ENCODE data around the gene UFSP1.

- TF ChIP-seq, protein P1, sequence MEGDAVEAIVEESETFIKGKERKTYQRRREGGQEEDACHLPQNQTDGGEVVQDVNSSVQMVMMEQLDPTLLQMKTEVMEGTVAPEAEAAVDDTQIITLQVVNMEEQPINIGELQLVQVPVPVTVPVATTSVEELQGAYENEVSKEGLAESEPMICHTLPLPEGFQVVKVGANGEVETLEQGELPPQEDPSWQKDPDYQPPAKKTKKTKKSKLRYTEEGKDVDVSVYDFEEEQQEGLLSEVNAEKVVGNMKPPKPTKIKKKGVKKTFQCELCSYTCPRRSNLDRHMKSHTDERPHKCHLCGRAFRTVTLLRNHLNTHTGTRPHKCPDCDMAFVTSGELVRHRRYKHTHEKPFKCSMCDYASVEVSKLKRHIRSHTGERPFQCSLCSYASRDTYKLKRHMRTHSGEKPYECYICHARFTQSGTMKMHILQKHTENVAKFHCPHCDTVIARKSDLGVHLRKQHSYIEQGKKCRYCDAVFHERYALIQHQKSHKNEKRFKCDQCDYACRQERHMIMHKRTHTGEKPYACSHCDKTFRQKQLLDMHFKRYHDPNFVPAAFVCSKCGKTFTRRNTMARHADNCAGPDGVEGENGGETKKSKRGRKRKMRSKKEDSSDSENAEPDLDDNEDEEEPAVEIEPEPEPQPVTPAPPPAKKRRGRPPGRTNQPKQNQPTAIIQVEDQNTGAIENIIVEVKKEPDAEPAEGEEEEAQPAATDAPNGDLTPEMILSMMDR (IDR thresholded peaks at IDR 0.05 in 2 of 3, conservative IDR thresholded peaks at IDR 0.05 in 1 of 3; ENCODE audit: borderline replicate concordance in 1 of 3, insufficient read depth in 1 of 3, low read depth in 2 of 3, low read length in 2 of 3) = no peak
- TF ChIP-seq POLR2A (IDR thresholded peaks at IDR 0.05; ENCODE audit: borderline replicate concordance, extremely low read depth, insufficient read depth, insufficient read length) (no peak), ZNF274 (IDR thresholded peaks at IDR 0.05; ENCODE audit: low read depth, low read length) (no peak), FOSL1 (IDR thresholded peaks at IDR 0.05; ENCODE audit: low read depth) (no peak), TCF7L2 (IDR thresholded peaks at IDR 0.05; ENCODE audit: borderline replicate concordance, extremely low read depth, insufficient read depth, insufficient read length) (no peak), EZH2 (IDR thresholded peaks at IDR 0.05) (no peak)
Observed at GRCh38 chr7:100886142-100886935, 3.2 kb downstream of the UFSP1 start.
